H9 (cell line): Measurements from ENCODE around the gene SH3BP2. TPM values are rescaled to one million over a fixed set of nuclear protein-coding genes. Genes with fewer than 3 reads are reported as not detected.
A peak's percentile ranks its signal among the peaks of the same experiment; 100 is the strongest.

Source experiments
- DNase-seq: peaks from one replicate; pipeline ENCODE4 v3.0.0-alpha.2; 2017
- H2AFZ ChIP-seq: one replicate; pipeline ENCODE4 v1.6.1; 2013; ENCODE audit warnings: mild to moderate bottlenecking, low read length, control low read depth, moderate library complexity
- H2AK5ac ChIP-seq: 2 replicates; pipeline ENCODE4 v1.6.1; 2013; ENCODE audit warnings: low read length, control low read depth, mixed read lengths; ENCODE audit not compliant: insufficient read length
- H2BK120ac ChIP-seq: one replicate; pipeline ENCODE4 v1.6.1; 2013; ENCODE audit warnings: low read depth, mild to moderate bottlenecking, low read length, control low read depth, inconsistent platforms; ENCODE audit not compliant: poor library complexity, severe bottlenecking
- H2BK12ac ChIP-seq: 2 replicates; pipeline ENCODE4 v1.6.1; 2013; ENCODE audit warnings: low read length, control low read depth, mixed read lengths, low read depth; ENCODE audit not compliant: insufficient read length
- H2BK15ac ChIP-seq: 2 replicates; pipeline ENCODE4 v1.6.1; 2013; ENCODE audit warnings: low read depth, low read length, control low read depth
- H2BK20ac ChIP-seq: one replicate; pipeline ENCODE4 v1.6.1; 2013; ENCODE audit warnings: low read depth, mild to moderate bottlenecking, low read length, control low read depth, inconsistent platforms; ENCODE audit not compliant: poor library complexity, severe bottlenecking
- H2BK5ac ChIP-seq: 2 replicates; pipeline ENCODE4 v1.6.1; 2013; ENCODE audit warnings: low read length, control low read depth, mixed read lengths; ENCODE audit not compliant: insufficient read length
- H3K14ac ChIP-seq: 2 replicates; pipeline ENCODE4 v1.6.1; 2013; ENCODE audit warnings: low read length, control low read depth; ENCODE audit not compliant: insufficient read depth
- H3K18ac ChIP-seq: 2 replicates; pipeline ENCODE4 v1.6.1; 2013; ENCODE audit warnings: low read depth, mild to moderate bottlenecking, mixed read lengths, low read length, control low read depth; ENCODE audit not compliant: insufficient read length
- H3K23ac ChIP-seq: 2 replicates; pipeline ENCODE4 v1.6.1; 2013; ENCODE audit warnings: low read length, control low read depth, mixed read lengths, low read depth; ENCODE audit not compliant: insufficient read length
- H3K23me2 ChIP-seq: 2 replicates; pipeline ENCODE4 v1.6.1; 2013; ENCODE audit warnings: low read depth, mild to moderate bottlenecking, mixed read lengths, low read length, control low read depth; ENCODE audit not compliant: insufficient read length, poor library complexity, severe bottlenecking
- H3K27ac ChIP-seq: 2 replicates; pipeline ENCODE4 v1.5.1; 2013; ENCODE audit warnings: low read length, control low read depth, mixed read lengths, low read depth; ENCODE audit not compliant: insufficient read length
- H3K27me3 ChIP-seq: 2 replicates; pipeline ENCODE4 v1.6.1; 2013; ENCODE audit warnings: low read length, control low read depth, inconsistent platforms; ENCODE audit not compliant: insufficient read depth
- H3K4ac ChIP-seq: 2 replicates; pipeline ENCODE4 v1.6.1; 2013; ENCODE audit warnings: low read depth, mild to moderate bottlenecking, control low read depth, inconsistent platforms, low read length, moderate library complexity
- H3K4me1 ChIP-seq: 2 replicates; pipeline ENCODE4 v1.6.1; 2013; ENCODE audit warnings: low read length, control low read depth, inconsistent platforms; ENCODE audit not compliant: insufficient read depth
- H3K4me2 ChIP-seq: 2 replicates; pipeline ENCODE4 v1.6.1; 2013; ENCODE audit warnings: low read length, control low read depth, mixed read lengths; ENCODE audit not compliant: insufficient read length, insufficient read depth
- H3K56ac ChIP-seq: 2 replicates; pipeline ENCODE4 v1.6.1; 2013; ENCODE audit warnings: low read depth, mild to moderate bottlenecking, mixed read lengths, low read length, control low read depth; ENCODE audit not compliant: insufficient read length
- H3K79me1 ChIP-seq: 2 replicates; pipeline ENCODE4 v1.6.1; 2013; ENCODE audit warnings: low read depth, mild to moderate bottlenecking, moderate library complexity, low read length, control low read depth, inconsistent platforms; ENCODE audit not compliant: insufficient read depth, poor library complexity, severe bottlenecking
- H3K79me2 ChIP-seq: 2 replicates; pipeline ENCODE4 v1.6.1; 2013; ENCODE audit warnings: low read length, control low read depth, inconsistent platforms; ENCODE audit not compliant: insufficient read depth
- H3K9ac ChIP-seq: 2 replicates; pipeline ENCODE4 v1.6.1; 2013; ENCODE audit warnings: low read length, control low read depth, mixed read lengths; ENCODE audit not compliant: insufficient read length; ENCODE audit errors: extremely low read depth
- H3K9me3 ChIP-seq: one replicate; pipeline ENCODE4 v1.6.1; 2013; ENCODE audit warnings: low read depth, low read length, inconsistent platforms; ENCODE audit not compliant: control insufficient read depth
- H3T11ph ChIP-seq: one replicate; pipeline ENCODE4 v1.6.1; 2013; ENCODE audit warnings: mild to moderate bottlenecking, low read length, control low read depth, inconsistent platforms
- H4K20me1 ChIP-seq: one replicate; pipeline ENCODE4 v1.6.1; 2013; ENCODE audit not compliant: control insufficient read depth, insufficient read length, insufficient read depth
- H4K5ac ChIP-seq: 2 replicates; pipeline ENCODE4 v1.6.1; 2013; ENCODE audit warnings: low read depth, mild to moderate bottlenecking, mixed read lengths, low read length, control low read depth; ENCODE audit not compliant: insufficient read length
- H4K8ac ChIP-seq: replicated peaks from 2 replicates; pipeline ENCODE4 v1.6.1; 2013; ENCODE audit warnings: low read length, control low read depth, mixed read lengths, low read depth; ENCODE audit not compliant: insufficient read length
- H4K91ac ChIP-seq: 2 replicates; pipeline ENCODE4 v1.6.1; 2013; ENCODE audit warnings: low read depth, mild to moderate bottlenecking, moderate library complexity, mixed read lengths, low read length, control low read depth; ENCODE audit not compliant: insufficient read length
- H3K27ac Mint-ChIP-seq, 3 experiments: 2 replicates in 2 of 3; 3 replicates in 1 of 3; pipeline ENCODE4 v1.8.0; 2020 to 2021; ENCODE audit warnings: mixed read lengths in 3 of 3, mild to moderate bottlenecking in 1 of 3, moderate library complexity in 1 of 3
- H3K27me3 Mint-ChIP-seq: 2 replicates; pipeline ENCODE4 v1.8.0; 2021; ENCODE audit warnings: low read depth, mild to moderate bottlenecking, moderate library complexity, mixed read lengths
- H3K36me3 Mint-ChIP-seq, 3 experiments: 2 replicates in 2 of 3; 3 replicates in 1 of 3; pipeline ENCODE4 v1.8.0; 2020 to 2021; ENCODE audit warnings: low read depth in 3 of 3, mixed read lengths in 3 of 3; ENCODE audit not compliant: insufficient read depth in 1 of 3
- H3K4me1 Mint-ChIP-seq, 2 experiments: 2 replicates each; pipeline ENCODE4 v1.8.0; 2020; ENCODE audit warnings: mixed read lengths in 2 of 2
- H3K4me3 Mint-ChIP-seq, 2 experiments: 2 replicates in 1 of 2; 3 replicates in 1 of 2; pipeline ENCODE4 v1.8.0; 2020 to 2021; ENCODE audit warnings: mild to moderate bottlenecking in 2 of 2, mixed read lengths in 2 of 2, moderate library complexity in 1 of 2
- H3K9me3 Mint-ChIP-seq, 2 experiments: 2 replicates in 1 of 2; 3 replicates in 1 of 2; pipeline ENCODE4 v1.8.0; 2020; ENCODE audit warnings: mild to moderate bottlenecking in 2 of 2, mixed read lengths in 2 of 2, moderate library complexity in 1 of 2
- WGBS: extraction: QIAGEN DNeasy Blood & Tissue Kit; methylation state at CpG from one replicate; pipeline ENCODE4 v1.1.7; 2013; ENCODE audit warnings: missing lambda C conversion rate, low lambda C conversion rate, mixed read lengths; ENCODE audit not compliant: insufficient read length; ENCODE audit errors: extremely low coverage; 5-methylcytosine and 5-hydroxymethylcytosine counted together
- total RNA-seq: library from RNA; stranded (reverse); gene quantifications from 2 replicates; pipeline ENCODE4 v1.2.1, GENCODE V29; 2021
- TF ChIP-seq, protein P1 (sequence below): fragments of 200-600 bp; sonication (generic); conservative IDR thresholded peaks from 3 replicates; pipeline ENCODE4 v1.8.0; 2021; ENCODE audit warnings: antibody characterized with exemption, mild to moderate bottlenecking

SH3BP2 gene
- total RNA-seq, 1 experiment from 2014 or later = 37.6 TPM

DNA sequence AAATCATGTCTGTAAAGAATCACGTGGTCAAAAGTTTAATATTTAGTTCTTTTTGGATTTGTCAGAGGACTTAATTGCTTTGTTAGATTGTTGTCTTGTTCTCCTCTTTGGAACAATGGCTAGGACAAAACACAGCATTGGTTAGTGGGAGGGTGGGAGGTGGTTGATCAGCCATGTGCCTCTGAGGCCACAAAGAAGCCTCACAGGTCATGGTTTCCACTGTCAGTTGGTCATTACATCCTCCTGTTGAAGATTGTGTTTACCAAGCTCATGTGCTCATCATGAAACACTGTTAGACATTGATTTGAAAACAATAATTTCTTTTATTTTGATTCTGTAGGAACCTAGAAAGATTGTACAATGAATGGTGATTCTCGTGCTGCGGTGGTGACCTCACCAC is 82.7 kb downstream of the SH3BP2 start:
- H3K27me3 ChIP-seq = no peaks in the 10 kb centered on the region
- no peak overlapping the region for H3K14ac ChIP-seq
- no peak overlapping the region for H2BK120ac ChIP-seq
- H3K27ac ChIP-seq = no peak overlapping the region
- Mint-ChIP-seq H3K27me3 (no peaks in the 10 kb centered on the region), H3K9me3 (no peaks in the 10 kb centered on the region), H3K4me1 (peaks cover 2 to 15% of the 10 kb centered on the region in 2 experiments; a peak in 3 of 4 replicates), H3K4me3 (no peak overlapping the region), H3K36me3 (peaks cover 19 to 38% (median 28%) of the 10 kb centered on the region in 3 experiments; a peak in 6 of 7 replicates), H3K27ac (peak overlapping the region in 1 of 3 experiments; percentile 78; a peak in 1 of 7 replicates)
- H3K4ac ChIP-seq = no peak overlapping the region
- H4K8ac ChIP-seq = no peak overlapping the region
- no peaks in the 10 kb centered on the region for H4K20me1 ChIP-seq
- no peak overlapping the region for H2AFZ ChIP-seq
- H2BK20ac ChIP-seq = no peak overlapping the region
- no peak overlapping the region for H3T11ph ChIP-seq
- no peaks in the 10 kb centered on the region for H3K79me1 ChIP-seq
- H3K23ac ChIP-seq = no peak overlapping the region
- H3K4me1 ChIP-seq = no peaks in the 10 kb centered on the region
- no peak overlapping the region for H2BK5ac ChIP-seq
- H3K79me2 ChIP-seq = peaks cover 7% of the 10 kb centered on the region; the same call in 1 of the 2 replicates
- H3K18ac ChIP-seq = no peak overlapping the region
- no peak overlapping the region for H2BK12ac ChIP-seq
- H2BK15ac ChIP-seq = no peak overlapping the region
- H3K9me3 ChIP-seq = no peaks in the 10 kb centered on the region
- no peak overlapping the region for H3K4me2 ChIP-seq
- no peak for DNase-seq
- no CpG with 5 or more reads among the region's 3 CpGs for WGBS
- H3K56ac ChIP-seq = no peak overlapping the region
- H2AK5ac ChIP-seq = no peak overlapping the region
- no peak overlapping the region for H4K5ac ChIP-seq
- no peak overlapping the region for H4K91ac ChIP-seq
- H3K9ac ChIP-seq = no peak overlapping the region
- no peaks in the 10 kb centered on the region for H3K23me2 ChIP-seq
- TF ChIP-seq, protein P1, sequence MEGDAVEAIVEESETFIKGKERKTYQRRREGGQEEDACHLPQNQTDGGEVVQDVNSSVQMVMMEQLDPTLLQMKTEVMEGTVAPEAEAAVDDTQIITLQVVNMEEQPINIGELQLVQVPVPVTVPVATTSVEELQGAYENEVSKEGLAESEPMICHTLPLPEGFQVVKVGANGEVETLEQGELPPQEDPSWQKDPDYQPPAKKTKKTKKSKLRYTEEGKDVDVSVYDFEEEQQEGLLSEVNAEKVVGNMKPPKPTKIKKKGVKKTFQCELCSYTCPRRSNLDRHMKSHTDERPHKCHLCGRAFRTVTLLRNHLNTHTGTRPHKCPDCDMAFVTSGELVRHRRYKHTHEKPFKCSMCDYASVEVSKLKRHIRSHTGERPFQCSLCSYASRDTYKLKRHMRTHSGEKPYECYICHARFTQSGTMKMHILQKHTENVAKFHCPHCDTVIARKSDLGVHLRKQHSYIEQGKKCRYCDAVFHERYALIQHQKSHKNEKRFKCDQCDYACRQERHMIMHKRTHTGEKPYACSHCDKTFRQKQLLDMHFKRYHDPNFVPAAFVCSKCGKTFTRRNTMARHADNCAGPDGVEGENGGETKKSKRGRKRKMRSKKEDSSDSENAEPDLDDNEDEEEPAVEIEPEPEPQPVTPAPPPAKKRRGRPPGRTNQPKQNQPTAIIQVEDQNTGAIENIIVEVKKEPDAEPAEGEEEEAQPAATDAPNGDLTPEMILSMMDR = no peak
